T follicular helper cell (primary cell): ENCODE results near the gene TCL1A.
"Not testable (repeated sequence)": the region's sequence is repeated elsewhere in the genome, so short reads cannot be mapped to it uniquely, and the experiment has no call there.

Source experiments
- DNase-seq: peaks from one replicate; pipeline ENCODE4 v3.0.0-alpha.2; 2020; ENCODE audit warnings: low read depth

TCL1A gene

GRCh38 chr14:95677179-95677835, 36.6 kb downstream of the TCL1A start:
- DNase-seq: no peak

DNA sequence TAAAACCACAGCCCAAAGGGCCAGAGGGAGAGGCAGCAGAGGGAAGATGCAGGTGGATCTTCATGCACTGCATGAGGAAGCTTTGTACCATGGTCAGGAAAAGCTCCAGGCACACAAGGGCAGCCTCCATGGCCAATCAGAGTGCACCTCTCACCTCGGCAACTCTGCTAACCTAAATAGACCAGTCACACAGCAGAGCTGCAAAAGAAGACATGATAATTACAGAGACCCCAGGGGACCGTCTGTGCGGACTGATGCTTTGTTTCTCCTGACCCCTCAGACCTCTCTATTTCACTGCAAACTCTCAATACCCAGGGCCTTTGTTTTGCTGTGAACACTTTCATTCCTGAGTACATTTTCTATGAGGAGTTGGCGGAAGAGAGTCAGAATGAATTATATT, 38.4 kb downstream of the TCL1A start:
- DNase-seq: no peak

- DNase-seq: no peak
Measured at GRCh38 chr14:95674613-95675012, 39.3 kb downstream of the TCL1A start.

- no peak for DNase-seq
Measured at GRCh38 chr14:95668235-95668772, 45.6 kb downstream of the TCL1A start.

DNA sequence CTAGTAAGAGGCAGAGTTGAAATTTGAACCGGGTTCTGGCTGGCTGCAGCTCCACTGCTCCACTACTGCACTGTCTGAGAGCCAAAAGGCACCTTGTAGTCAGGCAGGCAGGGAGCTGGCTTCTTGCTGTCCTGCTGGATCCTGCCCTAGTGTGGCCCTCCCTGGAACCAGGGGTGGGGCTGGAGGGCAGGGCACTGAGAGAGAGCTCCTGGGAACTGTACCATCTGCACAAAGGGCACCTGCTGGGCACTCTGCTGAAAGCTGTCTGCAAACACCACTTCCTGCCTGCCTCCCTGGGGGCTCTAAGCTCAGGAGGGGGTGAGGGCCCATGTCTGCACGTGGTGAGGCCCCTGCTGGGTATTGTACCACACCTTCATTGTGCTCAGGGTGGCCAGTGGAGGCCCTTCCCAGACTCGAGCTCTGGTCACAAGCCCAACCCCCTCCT, 46.7 kb downstream of the TCL1A start:
- DNase-seq: no peak

DNA sequence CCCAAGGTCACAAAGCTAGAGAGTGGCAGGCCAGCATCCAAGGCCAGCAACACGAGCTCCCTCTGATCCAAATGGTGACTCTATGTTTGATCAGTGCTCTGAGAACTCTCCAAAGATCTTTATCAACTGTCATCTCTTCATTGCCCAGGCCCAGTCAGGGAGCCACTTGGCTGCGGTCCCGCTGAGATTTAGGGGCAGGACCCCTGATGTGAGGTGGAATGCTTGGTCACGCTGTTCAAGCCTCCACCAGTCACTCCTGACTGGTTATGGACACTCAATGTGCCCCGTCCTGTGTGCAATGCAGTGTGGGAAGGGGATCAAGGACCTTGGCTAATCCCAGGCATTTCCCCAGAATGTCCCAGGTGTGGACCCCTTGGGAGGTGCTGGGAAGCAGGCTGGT, 47.5 kb downstream of the TCL1A start:
- no peak for DNase-seq

GRCh38 chr14:95665530-95665929, 48.4 kb downstream of the TCL1A start:
- not testable (repeated sequence) for DNase-seq

DNA sequence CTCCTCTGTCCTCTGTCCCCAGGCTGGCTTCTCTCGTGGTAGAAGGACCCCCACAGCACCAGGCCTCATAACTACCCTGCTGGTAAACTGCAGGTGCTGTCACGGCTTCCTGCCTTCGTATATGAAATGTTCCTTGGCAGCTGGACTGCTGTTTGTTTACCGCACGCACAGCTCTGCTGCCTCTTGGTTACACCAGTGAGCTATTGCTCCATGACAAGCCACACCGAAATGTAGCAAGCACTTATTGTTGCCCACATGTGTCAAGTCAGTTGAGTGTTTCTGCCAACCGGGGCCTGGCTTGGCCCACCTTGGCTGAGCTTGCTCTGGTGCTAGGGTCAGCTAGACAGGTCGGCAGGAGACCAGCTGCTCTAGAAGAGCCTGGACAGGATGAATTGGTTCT, 49.4 kb downstream of the TCL1A start:
- DNase-seq: no peak

GRCh38 chr14:95664066-95664465, 49.9 kb downstream of the TCL1A start:
- DNase-seq: no peak

DNA sequence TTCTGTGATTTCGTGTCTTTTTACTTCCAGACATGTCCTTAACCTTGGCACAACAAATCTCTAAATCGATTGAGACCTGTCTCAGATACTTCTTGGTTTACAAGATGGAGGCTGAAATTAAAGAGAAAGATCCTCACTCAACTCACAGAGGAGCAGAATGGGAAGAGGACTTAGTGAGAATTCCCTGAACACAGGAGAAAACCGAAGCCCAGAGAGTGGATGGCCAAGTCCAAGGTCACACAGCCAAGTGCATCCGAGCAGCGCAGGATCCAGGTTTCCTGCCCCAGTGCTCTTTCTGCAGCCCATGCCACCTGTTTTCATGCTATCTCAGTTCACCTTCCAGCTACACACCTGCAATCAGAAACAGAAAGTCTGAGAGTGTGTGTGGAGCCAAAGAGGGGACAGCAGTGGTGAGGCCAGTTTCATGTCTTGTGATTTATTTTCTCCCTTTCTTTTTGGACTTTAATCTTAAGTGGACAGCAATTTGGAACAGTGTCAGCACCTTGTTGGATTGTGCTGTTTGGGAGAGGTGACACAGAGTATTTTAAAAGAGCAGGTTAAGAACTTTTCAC, 50.6 kb downstream of the TCL1A start:
- DNase-seq: no peak

DNA sequence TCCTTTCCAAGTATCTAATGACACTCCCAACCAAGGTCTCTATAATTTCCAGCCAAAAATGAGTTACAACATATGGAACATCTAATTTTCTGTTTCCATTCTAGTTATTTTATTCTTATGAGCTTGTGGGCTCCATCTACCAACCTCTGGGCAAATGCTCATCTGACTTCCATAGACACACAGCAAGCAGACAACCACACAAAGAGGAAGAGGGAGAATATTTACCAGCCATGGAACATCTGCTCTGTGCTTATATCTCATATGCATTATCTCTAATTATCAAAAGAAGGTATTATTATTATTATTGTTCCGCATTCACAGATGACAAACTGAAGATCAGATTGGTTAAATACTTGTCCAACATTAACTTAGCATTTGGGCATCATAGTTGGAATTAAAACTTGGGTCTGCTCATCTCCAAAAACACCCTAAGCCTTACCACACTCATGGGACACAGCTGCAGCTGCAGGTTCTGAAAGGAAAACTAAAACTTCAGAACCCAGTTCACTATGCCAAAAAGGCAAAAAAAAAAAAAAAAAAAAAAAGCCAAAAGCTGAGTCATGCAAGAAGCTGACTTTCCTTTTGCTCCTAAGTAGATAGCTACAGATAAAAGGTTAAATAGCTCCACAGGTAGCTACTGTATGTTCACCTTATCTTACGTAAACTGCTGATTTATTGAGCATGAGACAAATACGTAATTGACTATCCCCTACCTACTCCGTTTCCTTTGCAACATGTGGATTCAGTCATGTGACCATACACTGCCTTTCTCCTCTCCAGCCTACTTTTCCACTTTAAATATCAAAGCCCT, 51.3 kb downstream of the TCL1A start:
- DNase-seq: no peak

- no peak for DNase-seq
Measured at GRCh38 chr14:95660651-95661515, 53.0 kb downstream of the TCL1A start.

DNA sequence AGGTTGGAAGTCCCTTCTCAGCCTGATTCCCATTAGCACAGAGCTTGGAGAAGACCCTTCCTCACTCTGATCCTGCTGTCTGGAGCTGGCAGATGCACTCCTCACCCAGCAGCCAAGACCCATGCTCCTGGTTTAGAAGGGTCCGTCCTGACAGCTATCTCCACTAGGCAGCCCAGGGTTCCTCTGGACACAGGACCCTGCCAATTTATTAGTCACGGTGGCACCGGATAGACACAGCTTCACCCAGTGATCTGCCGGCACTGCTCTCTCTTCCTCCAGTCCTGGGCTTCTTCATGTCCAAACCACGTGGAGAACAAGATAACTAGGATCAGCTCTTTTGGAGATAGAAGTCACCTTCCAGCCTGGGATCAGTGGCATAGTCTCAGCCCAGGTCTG, 53.9 kb downstream of the TCL1A start:
- no peak for DNase-seq
